ENCODE results near the gene TTC21A. TPM values are rescaled to one million over a fixed set of nuclear protein-coding genes. Genes with fewer than 3 reads are reported as not detected.

The TTC21A gene
- total RNA-seq, 1 donor from 2014 or later: 1.2 TPM

- DNase-seq (ENCODE audit: missing footprints) (no peak), ATAC-seq (no peak)
- intact Hi-C loops (cut with DNase I): no loop called here
Measured at GRCh38 chr3:39144748-39145380, 37.4 kb downstream of the TTC21A start.

- DNase-seq (ENCODE audit: missing footprints) (no peak), ATAC-seq (no peak)
- intact Hi-C loops (cut with DNase I): no loop called here
Measured at GRCh38 chr3:39146083-39146501, 38.6 kb downstream of the TTC21A start.

GRCh38 chr3:39146611-39147591, 39.4 kb downstream of the TTC21A start:
- intact Hi-C loops (cut with DNase I): no loop called here
- ATAC-seq (peak; percentile 55), DNase-seq (ENCODE audit: missing footprints) (peak; percentile 87)

GRCh38 chr3:39147711-39148434, 40.4 kb downstream of the TTC21A start:
- intact Hi-C loops (cut with DNase I): no loop called here
- ATAC-seq: no peak

DNA sequence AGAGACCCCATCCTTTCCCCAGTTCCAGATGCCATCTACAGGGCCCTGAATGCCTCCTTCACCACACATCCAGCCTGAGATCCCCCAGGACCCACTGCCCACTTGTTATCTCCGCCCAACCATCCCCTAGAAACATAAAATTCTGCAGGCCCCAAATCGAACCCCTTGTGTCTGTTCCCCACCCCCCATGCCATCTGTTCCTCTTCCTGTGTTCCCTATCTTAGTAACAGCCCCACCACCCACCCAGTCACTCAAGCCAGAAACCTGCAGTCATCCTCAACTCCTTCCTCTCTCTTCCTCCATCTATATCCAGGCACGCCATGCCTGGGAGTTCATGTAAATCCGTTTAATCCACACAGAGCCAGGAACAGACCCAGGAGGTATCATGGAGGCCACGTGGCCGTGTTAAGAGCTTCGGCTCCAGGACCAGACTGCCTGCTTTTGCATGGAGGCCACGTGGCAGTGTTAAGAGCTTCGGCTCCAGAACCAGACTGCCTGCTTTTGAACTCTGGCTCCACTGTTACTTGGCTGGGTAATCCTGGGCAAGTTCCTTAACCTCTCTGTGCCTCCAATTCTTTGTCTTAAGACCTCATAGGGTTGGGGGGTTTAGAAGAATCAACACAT, 41.1 kb downstream of the TTC21A start:
- no peak for DNase-seq (ENCODE audit: missing footprints)
- intact Hi-C loops (cut with DNase I): no loop called here
- ATAC-seq: no peak

More at GRCh38 chr3:39147711-39148434, 40.4 kb downstream of the TTC21A start:
- no peak for DNase-seq (ENCODE audit: missing footprints)

GRCh38 chr3:39149059-39149455, 41.6 kb downstream of the TTC21A start:
- DNase-seq (ENCODE audit: missing footprints): no peak
- ATAC-seq: no peak
- intact Hi-C loops (cut with DNase I): no loop called here

GRCh38 chr3:39149498-39150147, 42.1 kb downstream of the TTC21A start:
- DNase-seq (ENCODE audit: missing footprints) (no peak), ATAC-seq (no peak)
- intact Hi-C loops (cut with DNase I): no loop called here

- ATAC-seq (no peak), DNase-seq (ENCODE audit: missing footprints) (no peak)
- intact Hi-C loops (cut with DNase I): no loop called here
Measured at GRCh38 chr3:39150148-39150802, 42.8 kb downstream of the TTC21A start.

- intact Hi-C loops (cut with DNase I): loop anchor here (1.0 kb wide), 1 partner anchor 27 kb away; no protein-coding TSS in a partner anchor
- peak; percentile 91 for DNase-seq (ENCODE audit: missing footprints)
- peak; percentile 47 for ATAC-seq
Measured at GRCh38 chr3:39150803-39151631, 43.5 kb downstream of the TTC21A start.

DNA sequence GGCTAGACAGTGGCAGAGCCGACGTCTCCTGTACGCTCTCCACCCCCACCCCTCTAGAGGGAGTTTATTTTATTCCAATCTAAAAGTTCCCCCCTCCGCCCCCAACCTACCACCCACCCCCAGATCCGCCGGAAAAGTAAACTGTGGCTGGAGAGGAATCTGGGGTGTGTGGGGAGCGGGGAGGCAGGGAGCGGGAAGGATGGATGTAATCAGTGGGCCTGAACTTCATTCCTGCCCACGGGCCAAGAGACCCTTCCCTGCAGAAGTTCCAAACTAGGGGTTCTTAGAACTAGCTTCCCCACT, 46.4 kb downstream of the TTC21A start:
- intact Hi-C loops (cut with DNase I): no loop called here
- no peak for ATAC-seq
- no peak for DNase-seq (ENCODE audit: missing footprints)

DNA sequence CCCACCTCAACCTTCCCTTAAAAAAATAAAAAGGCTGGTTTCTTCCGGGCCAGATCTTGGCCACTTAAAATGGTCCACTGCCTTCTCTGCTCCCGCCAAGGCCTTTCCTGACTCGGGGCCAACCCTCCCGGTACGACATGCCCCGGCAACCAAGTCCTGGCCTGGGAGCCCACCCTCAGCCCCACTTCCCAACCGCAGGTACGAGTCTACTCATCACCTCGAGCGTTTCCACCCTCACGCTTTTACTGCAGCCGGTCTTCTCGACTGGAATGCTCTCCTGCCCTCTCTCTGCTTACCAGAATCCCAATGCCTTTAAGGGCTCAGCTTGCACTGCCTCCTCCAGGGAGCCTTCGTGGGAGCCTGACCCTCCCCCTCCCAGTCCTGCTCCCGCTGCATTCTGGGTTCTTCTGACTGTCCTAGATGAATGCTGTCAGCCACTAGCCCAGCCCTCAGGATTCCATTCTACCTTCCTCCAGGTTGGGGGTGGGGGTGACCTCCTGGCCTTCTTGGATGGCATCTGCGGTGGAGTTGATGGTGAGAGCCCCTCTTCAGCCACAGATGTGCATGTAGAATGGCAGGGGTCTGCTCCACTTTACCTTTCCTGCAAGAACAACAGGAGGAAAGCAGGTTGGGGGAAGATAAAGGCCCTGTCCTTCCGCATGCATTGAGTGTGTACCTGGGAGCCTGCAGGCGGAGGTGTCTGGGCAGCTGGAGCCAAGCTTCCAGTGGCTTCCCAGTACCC, 47.0 kb downstream of the TTC21A start:
- intact Hi-C loops (cut with DNase I): no loop called here
- ATAC-seq: no peak
- no peak for DNase-seq (ENCODE audit: missing footprints)

DNA sequence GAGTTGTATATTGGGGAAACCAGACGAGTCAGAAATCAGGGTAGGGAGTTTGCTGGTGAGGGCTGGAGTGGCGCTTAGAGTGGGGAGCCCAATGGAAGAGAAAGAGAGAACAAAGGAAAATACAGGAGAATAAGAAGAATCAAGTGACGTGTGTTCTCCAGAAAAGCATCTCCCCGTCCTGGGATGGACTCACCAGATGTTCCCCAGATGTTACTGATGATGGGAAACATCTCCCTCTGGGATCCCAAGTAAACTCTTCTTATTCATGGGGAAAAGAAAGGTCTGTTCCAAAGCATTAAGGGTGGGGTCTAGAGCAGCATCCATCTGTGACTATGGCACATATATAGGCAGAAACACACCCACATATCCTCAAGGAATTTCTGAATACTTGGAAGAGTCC, 48.9 kb downstream of the TTC21A start:
- intact Hi-C loops (cut with DNase I): no loop called here
- DNase-seq (ENCODE audit: missing footprints) (no peak), ATAC-seq (no peak)

DNA sequence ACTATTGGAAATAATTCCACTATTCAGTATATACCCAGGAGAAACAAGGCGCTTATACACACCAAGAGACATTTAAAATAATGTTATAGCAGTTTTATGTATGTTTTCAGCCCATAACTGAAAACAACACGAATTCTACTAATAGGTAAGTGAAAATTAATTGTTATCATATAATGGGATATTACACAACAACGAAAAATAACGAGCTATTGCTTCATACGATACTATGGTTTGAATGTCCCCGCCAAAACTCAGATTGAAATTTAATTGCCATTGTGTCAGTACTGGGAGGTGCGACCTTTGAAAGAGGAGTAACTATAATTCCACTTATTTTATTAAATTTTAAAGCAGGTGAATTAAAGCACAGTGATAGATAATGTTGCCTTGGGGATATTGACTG, 49.9 kb downstream of the TTC21A start:
- no peak for ATAC-seq
- intact Hi-C loops (cut with DNase I): no loop called here
- DNase-seq (ENCODE audit: missing footprints): no peak

DNA sequence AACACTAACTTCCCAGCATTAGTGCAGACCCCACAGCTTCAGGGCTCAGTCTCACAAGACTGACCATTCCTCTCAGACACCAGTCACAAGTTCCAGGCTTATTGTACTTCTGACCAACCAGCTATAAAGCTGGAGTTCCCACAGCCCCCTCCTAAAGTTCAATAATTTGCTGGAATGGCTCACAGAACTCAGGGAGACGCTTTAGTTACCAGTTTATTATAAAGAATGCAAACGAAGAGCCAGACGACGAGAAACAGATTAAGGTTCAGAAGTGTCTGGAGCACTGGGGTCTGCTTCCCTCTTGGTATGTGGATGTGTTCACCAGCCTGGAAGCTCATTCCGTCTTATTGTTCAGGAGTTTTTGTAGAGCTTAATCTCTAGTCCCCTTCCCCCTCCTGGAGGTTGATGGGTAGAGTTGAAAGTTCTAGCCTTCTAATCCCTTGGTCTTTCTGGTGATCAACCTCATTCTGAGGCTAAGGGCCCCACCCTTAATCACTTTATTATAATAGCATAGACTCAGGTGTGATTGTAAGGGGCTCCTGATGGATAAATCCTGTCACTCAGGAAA, 50.8 kb downstream of the TTC21A start:
- DNase-seq (ENCODE audit: missing footprints) (no peak), ATAC-seq (no peak)
- intact Hi-C loops (cut with DNase I): no loop called here

- intact Hi-C loops (cut with DNase I): no loop called here
- ATAC-seq (no peak), DNase-seq (ENCODE audit: missing footprints) (no peak)
Measured at GRCh38 chr3:39164414-39164813, 56.9 kb downstream of the TTC21A start.

- intact Hi-C loops (cut with DNase I): no loop called here
- DNase-seq (ENCODE audit: missing footprints) (no peak), ATAC-seq (no peak)
Measured at GRCh38 chr3:39165518-39165917, 58.0 kb downstream of the TTC21A start.

Data from Right ventricle myocardium inferior (tissue), 1 donor.